ENCODE results near the gene KANSL2. TPM values are rescaled to one million over a fixed set of nuclear protein-coding genes. Genes with fewer than 3 reads are reported as not detected.
"Not testable (repeated sequence)": the region's sequence is repeated elsewhere in the genome, so short reads cannot be mapped to it uniquely, and the experiment has no call there.

KANSL2 gene
- total and polyA plus RNA-seq, 2 of the 4 experiments (the other 2 are of a cell fraction), result 25.2 to 47.5 TPM

DNA sequence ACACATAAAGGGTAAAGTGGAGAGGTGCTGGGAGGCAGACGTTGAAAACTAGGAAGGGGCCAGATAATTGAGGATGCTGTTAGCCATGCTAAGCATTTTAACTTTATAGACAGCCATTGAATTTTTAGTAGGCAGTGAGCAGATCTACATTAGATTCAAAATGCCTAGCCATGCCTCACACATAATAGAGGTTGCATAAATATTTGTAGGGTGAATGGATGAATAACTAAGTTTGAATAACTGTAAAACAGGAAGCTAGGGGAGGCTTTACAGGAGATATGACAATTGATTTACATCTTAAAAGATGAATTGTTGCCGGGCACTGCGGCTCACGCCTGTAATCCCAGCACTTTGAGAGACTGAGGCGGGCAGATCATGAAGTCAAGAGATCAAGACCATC lies 46.8 kb upstream of the KANSL2 start (continued):
- TF ChIP-seq, protein P1, sequence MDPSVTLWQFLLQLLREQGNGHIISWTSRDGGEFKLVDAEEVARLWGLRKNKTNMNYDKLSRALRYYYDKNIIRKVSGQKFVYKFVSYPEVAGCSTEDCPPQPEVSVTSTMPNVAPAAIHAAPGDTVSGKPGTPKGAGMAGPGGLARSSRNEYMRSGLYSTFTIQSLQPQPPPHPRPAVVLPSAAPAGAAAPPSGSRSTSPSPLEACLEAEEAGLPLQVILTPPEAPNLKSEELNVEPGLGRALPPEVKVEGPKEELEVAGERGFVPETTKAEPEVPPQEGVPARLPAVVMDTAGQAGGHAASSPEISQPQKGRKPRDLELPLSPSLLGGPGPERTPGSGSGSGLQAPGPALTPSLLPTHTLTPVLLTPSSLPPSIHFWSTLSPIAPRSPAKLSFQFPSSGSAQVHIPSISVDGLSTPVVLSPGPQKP (IDR thresholded peaks at IDR 0.05; ENCODE audit: borderline replicate concordance, low read depth, low read length), result no peak
- TF ChIP-seq MAFK (IDR thresholded peaks at IDR 0.05; ENCODE audit: low read depth, low read length), result no peak

- H4K8ac ChIP-seq (ENCODE audit: low read depth in 2 of 2, low read length in 2 of 2); H3K4me2 ChIP-seq (ENCODE audit: low read depth, low read length); intact Hi-C loops (cut with micrococcal nuclease); H3K27me3 ChIP-seq (ENCODE audit: control insufficient read depth, insufficient read depth, low read length); H2BK15ac ChIP-seq (ENCODE audit: low read depth, low read length); H3K14ac ChIP-seq (replicated peaks; ENCODE audit: low read depth, low read length); H3K9ac ChIP-seq (ENCODE audit: low read depth, low read length); DNase-seq; H4K20me1 ChIP-seq (ENCODE audit: insufficient read depth, low read length); H2BK5ac ChIP-seq (ENCODE audit: low read depth, low read length, poor library complexity, severe bottlenecking); H3K9me3 ChIP-seq (ENCODE audit: control insufficient read depth, insufficient read depth, low read length); H3K36me3 ChIP-seq (ENCODE audit: control insufficient read depth, insufficient read depth, low read length); H4K5ac ChIP-seq (ENCODE audit: low read depth, low read length); H4K91ac ChIP-seq (ENCODE audit: insufficient read depth, low read depth, low read length); dilution Hi-C loops (cut with HindIII; ENCODE audit: low sequenced_read_pairs, unreplicated experiment); H3K23ac ChIP-seq (ENCODE audit: low read depth, low read length); BruUV-seq (replicated peaks); H2AK9ac ChIP-seq (replicated peaks; ENCODE audit: low read depth, low read length, poor library complexity); H3K56ac ChIP-seq (ENCODE audit: extremely low read depth, insufficient read depth, low read length); in situ Hi-C loops (cut with MboI; ENCODE audit: low sequenced_read_pairs); H3K27ac ChIP-seq (ENCODE audit: insufficient read depth, low read length); H3K4ac ChIP-seq (ENCODE audit: low read depth, low read length); H2BK120ac ChIP-seq (ENCODE audit: low read depth, low read length); ATAC-seq (ENCODE audit: low read depth); CTCF ChIA-PET; H2AFZ ChIP-seq (replicated peaks; ENCODE audit: low read length, poor library complexity); H2BK20ac ChIP-seq (ENCODE audit: low read depth, low read length); H3K9me1 ChIP-seq (ENCODE audit: insufficient read depth, low read length); H2AK5ac ChIP-seq (ENCODE audit: low read depth, low read length); H3K4me3 ChIP-seq (ENCODE audit: insufficient read depth, low read depth, low read length); H3K18ac ChIP-seq (ENCODE audit: low read depth, low read length); H3K4me1 ChIP-seq (ENCODE audit: control insufficient read depth, insufficient read depth, low read length); POLR2A ChIA-PET (ENCODE audit: unreplicated experiment): not testable (repeated sequence)
- H3K79me1 ChIP-seq (ENCODE audit: low read depth in 1 of 2, low read length in 2 of 2), result peaks cover 4 to 11% of the 10 kb centered on the region in 2 experiments; a peak in 3 of 4 replicates
- 90% methylated on average over 1 of the region's 1 CpG; no CpG with 5 or more reads in 1 of the 2 experiments for WGBS, 2 experiments (ENCODE audit: extremely low coverage in 2 of 2, insufficient read length in 1 of 2)
Observed at GRCh38 chr12:48720737-48721136, 38.7 kb upstream of the KANSL2 start.

DNA sequence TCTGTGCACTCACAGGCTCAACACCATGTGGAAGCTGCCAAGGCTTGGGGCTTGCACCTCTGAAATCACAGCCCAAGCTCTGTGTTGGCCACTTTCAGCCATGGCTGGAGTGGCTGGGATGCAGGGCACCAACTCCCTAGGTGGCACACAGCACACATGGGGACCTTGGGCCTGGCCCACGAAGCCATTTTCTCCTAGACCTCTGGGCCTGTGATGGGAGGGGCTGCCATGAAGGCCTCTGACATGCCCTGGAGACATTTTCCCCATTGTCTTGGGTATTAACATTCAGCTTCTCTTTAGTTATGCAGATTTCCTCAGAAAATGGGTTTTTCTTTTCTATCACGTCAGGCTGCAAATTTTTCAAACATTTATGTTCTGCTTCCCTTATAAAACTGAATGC lies 38.1 kb upstream of the KANSL2 start:
- H3K9me1 ChIP-seq (ENCODE audit: insufficient read depth, low read length); H3K14ac ChIP-seq (replicated peaks; ENCODE audit: low read depth, low read length); H4K20me1 ChIP-seq (ENCODE audit: insufficient read depth, low read length); H3K4me2 ChIP-seq (ENCODE audit: low read depth, low read length); dilution Hi-C loops (cut with HindIII; ENCODE audit: low sequenced_read_pairs, unreplicated experiment); ATAC-seq (ENCODE audit: low read depth); H3K9me3 ChIP-seq (ENCODE audit: control insufficient read depth, insufficient read depth, low read length); H3K56ac ChIP-seq (ENCODE audit: extremely low read depth, insufficient read depth, low read length); DNase-seq; intact Hi-C loops (cut with micrococcal nuclease); H3K23ac ChIP-seq (ENCODE audit: low read depth, low read length); H3K4me3 ChIP-seq (ENCODE audit: insufficient read depth, low read depth, low read length); BruUV-seq (replicated peaks); H3K9ac ChIP-seq (ENCODE audit: low read depth, low read length); H4K8ac ChIP-seq (ENCODE audit: low read depth in 2 of 2, low read length in 2 of 2); H4K91ac ChIP-seq (ENCODE audit: insufficient read depth, low read depth, low read length); H3K18ac ChIP-seq (ENCODE audit: low read depth, low read length); H2BK120ac ChIP-seq (ENCODE audit: low read depth, low read length); H3K4me1 ChIP-seq (ENCODE audit: control insufficient read depth, insufficient read depth, low read length); H3K27me3 ChIP-seq (ENCODE audit: control insufficient read depth, insufficient read depth, low read length); H3K36me3 ChIP-seq (ENCODE audit: control insufficient read depth, insufficient read depth, low read length); H2AFZ ChIP-seq (replicated peaks; ENCODE audit: low read length, poor library complexity); in situ Hi-C loops (cut with MboI; ENCODE audit: low sequenced_read_pairs); H4K5ac ChIP-seq (ENCODE audit: low read depth, low read length); POLR2A ChIA-PET (ENCODE audit: unreplicated experiment); H2AK5ac ChIP-seq (ENCODE audit: low read depth, low read length); H2AK9ac ChIP-seq (replicated peaks; ENCODE audit: low read depth, low read length, poor library complexity); H2BK15ac ChIP-seq (ENCODE audit: low read depth, low read length); H2BK20ac ChIP-seq (ENCODE audit: low read depth, low read length); H3K27ac ChIP-seq (ENCODE audit: insufficient read depth, low read length); H3K4ac ChIP-seq (ENCODE audit: low read depth, low read length); H2BK5ac ChIP-seq (ENCODE audit: low read depth, low read length, poor library complexity, severe bottlenecking); CTCF ChIA-PET: not testable (repeated sequence)
- peaks cover 4 to 11% of the 10 kb centered on the region in 2 experiments; a peak in 3 of 4 replicates for H3K79me1 ChIP-seq (ENCODE audit: low read depth in 1 of 2, low read length in 2 of 2)
- 50% methylated on average over 1 of the region's 2 CpGs; no CpG with 5 or more reads in 1 of the 2 experiments for WGBS, 2 experiments (ENCODE audit: extremely low coverage in 2 of 2, insufficient read length in 1 of 2)

Data from IMR-90 (cell line).